Urothelium cell line (cell line): ENCODE results near the gene ISG15.
"Not testable (repeated sequence)": the region's sequence is repeated elsewhere in the genome, so short reads cannot be mapped to it uniquely, and the experiment has no call there.

Experiments
- DNase-seq: peaks from one replicate; pipeline ENCODE4 v3.0.0; 2011; ENCODE audit warnings: low spot score, mixed read lengths
- FAIRE-seq: peaks from 2 replicates; lab custom pipeline; 2011; peaks lifted over from hg19 to GRCh38; lab: Jason Lieb, UNC

Gene ISG15

DNA sequence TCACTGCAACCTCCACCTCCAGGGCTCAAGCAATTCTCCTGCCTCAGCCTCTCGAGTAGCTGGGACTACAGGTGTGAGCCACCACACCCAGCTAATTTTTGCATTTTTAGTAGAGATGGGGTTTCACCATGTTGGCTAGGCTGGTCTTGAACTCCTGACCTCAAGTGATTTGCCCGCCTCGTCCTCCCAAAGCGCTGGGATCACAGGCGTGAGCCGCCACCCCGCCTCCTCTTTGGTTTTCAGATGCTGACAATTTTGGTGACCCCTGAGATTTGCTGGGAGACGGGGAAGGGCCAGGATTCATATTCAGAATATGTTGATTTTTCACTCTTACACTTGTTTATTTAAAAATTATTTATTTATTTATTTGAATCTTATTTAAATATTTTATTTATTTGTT lies 3.2 kb upstream of the ISG15 start:
- FAIRE-seq, DNase-seq: not testable (repeated sequence)

DNA sequence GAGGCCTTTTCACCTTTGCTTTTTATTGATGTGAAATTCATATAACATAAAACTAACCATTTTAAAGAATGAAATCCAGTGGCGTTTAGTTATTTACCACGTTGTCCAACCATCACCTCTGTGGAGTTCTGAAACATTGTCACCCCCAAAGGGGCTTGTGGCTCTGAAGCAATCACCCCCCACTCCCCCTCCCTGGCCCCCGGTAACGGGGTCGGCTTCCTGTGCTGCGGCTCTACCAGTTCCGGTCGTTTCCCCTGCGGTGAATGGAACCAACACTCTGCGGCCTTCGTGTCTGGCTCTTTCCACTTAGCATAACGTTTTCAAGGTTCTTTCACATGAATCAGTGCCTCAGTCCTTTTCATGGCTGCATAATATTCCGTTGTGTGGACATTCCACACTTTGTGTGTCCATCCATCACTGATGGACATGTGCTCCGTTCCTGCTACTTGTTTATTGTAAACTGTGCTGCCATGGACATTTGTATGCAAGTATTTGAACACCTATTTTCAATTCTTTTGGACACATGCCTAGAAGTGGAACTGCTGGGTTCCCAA lies 1.8 kb upstream of the ISG15 start:
- no peak for FAIRE-seq
- DNase-seq, result no peak

DNA sequence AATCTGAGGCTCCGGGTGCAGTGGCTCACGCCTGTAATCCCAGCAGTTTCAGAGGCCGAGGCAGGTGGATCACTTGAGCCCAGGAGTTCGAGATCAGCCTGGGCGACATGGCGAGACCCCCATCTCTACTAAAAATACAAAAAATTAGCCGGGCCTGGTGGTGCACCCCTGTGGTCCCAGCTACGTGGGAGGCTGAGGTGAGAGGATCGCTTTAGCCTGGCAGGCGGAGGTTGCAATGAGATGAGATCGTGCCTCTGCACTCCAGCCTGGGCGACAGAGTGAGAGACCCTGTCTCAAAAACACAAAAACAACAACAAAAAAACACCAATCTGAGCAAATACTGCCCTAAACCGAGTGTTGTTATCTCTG lies 577 bp upstream of the ISG15 start:
- DNase-seq, FAIRE-seq: not testable (repeated sequence)

DNA sequence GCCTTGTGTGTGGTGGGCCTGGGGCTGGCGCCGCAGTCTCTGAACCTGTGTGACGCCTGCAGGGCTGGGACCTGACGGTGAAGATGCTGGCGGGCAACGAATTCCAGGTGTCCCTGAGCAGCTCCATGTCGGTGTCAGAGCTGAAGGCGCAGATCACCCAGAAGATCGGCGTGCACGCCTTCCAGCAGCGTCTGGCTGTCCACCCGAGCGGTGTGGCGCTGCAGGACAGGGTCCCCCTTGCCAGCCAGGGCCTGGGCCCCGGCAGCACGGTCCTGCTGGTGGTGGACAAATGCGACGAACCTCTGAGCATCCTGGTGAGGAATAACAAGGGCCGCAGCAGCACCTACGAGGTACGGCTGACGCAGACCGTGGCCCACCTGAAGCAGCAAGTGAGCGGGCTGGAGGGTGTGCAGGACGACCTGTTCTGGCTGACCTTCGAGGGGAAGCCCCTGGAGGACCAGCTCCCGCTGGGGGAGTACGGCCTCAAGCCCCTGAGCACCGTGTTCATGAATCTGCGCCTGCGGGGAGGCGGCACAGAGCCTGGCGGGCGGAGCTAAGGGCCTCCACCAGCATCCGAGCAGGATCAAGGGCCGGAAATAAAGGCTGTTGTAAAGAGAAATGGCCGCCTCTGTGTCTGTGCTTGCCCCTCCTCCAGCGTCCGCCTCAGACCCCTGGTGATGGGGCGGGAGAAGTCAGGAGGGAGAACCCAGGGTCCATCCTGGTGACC lies 788 bp downstream of the ISG15 start:
- FAIRE-seq, result no peak
- DNase-seq, result no peak

DNA sequence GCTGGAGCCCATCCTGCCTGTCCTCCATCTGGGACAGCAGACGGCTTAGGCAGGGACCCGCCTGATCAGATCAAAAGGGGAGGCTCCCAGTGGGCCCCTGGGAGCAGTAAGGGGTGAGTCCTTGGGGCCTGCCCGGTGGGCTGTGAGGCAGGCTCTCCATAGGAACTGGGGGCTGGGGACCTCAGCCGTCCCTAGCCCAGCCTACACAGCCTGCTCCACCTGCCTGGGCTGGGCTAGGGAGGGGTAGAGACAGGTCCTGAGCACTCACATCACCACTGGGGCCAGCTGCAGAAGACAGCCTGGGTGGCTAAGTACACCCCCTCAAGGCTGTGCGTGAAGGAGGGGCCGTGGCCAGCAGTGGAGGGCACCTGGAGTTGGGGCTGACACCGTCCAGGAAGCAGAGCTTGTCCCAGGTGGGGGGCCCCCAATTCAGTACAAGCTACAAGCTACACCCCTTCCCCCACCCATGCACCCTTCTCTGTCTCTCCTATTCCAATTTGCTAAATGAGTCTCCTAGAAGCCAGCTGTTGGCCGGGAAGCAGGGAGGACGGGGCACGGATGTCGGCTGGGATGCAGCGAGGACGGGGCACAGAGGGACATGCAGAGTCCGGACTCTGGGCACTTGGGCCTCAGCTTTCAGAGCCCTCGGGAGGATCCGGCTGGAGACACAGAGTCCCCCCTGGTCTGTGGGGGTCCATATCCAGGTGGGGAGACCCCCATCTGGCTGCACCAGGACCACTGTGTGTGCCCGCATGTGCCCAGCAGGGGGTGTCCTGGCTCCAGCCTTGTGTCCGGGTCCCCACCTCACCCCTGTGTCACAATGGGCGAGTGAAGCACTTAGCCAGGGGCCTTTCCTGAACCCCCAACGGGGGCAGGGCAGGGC lies 1.7 kb downstream of the ISG15 start:
- FAIRE-seq (no peak), DNase-seq (no peak)

DNA sequence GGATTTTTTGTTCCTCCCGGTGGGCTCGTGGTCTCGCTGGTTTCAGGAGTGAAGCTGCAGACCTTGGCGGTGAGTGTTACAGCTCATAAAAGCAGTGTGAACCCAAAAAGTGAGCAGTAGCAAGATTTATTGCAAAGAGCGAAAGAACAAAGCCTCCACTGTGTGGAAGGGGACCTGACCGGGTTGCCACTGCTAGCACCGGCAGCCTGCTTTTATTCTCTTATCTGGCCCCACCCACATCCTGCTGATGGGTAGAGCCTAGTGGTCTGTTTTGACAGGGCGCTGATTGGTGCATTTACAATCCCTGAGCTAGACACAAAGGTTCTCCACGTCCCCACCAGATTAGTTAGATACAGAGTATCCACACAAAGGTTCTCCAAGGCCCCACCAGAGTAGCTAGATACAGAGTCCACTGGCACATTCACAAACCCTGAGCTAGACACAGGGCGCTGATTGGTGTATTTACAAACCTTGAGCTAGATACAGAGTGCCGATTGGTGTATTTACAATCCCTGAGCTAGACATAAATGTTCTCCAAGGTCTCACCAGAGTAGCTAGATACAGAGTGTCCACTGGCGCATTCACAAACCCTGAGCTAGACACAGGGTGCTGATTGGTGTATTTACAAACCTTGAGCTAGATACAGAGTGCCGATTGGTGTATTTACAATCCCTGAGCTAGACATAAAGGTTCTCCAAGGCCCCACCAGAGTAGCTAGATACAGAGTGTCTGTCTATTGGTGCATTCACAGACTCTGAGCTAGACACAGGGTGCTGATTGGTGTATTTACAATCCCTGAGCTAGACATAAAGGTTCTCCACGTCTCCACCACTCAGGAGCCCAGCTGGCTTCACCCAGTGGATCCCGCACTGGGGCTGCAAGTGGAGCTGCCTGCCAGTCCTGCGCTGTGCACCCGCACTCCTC lies 4.4 kb downstream of the ISG15 start:
- DNase-seq, FAIRE-seq: not testable (repeated sequence)

DNA sequence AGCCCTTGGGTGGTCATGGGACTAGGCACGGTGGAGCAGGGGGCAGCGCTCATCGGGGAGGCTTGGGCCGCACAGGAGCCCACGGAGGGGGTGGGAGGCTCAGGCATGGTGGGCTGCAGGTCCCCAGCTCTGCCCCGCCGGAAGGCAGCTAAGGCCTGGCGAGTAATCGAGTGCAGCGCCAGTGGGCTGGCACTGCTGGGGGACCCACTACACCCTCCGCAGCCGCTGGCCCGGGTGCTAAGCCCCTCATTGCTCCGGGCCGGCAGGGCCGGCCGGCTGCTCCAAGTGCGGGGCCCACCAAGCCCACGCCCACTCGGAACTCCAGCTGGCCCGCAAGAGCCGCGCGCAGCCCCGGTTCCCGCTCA lies 5.0 kb downstream of the ISG15 start:
- not testable (repeated sequence) for FAIRE-seq

DNA sequence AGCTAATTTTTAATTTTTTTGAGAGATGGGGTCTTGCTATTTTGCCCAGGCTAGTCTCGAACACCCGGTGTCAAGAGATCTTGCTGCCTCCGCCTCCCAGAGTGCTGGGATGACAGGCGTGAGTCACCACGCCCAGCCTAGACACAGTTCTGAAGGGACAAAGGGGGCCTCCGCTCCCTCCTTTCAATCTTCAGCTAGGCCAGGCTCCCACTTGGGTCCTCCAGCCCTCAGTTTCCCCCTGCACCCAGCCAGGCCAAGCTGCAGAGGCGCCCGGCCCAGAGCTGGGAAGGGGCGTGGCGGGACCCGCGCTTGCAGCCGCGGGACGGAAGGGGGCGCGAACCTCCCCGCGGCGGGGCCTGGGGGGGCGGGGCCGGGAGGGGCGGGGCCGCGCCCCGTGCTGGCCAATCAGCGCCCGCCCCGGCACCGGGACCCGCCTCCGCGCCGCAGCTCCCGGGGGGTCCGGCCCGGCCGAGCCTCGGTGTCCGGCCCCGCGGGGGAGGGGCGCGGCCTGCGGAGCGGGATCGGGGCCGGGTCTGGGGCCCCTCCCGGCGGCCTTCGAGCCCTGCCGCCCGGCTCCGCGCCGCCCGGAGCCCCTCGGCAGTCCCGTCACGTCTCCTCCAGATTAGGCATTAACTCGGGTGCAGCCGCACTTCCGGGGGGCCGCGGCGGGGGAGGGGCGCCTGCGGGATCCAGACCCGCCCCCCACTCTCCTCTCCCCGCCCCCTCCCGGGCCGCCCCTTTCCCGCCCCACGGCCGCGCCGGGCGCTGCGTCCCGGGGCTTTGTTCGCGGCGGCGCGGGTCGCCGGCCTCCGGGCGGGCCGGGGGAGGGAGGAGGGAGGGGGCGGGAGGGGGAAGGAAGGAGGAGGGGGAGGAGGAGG lies 6.1 kb downstream of the ISG15 start:
- FAIRE-seq, result no peak
- DNase-seq, result peak; percentile 94

More for the DNA sequence above, 5.0 kb downstream of the ISG15 start:
- not testable (repeated sequence) for DNase-seq

DNA sequence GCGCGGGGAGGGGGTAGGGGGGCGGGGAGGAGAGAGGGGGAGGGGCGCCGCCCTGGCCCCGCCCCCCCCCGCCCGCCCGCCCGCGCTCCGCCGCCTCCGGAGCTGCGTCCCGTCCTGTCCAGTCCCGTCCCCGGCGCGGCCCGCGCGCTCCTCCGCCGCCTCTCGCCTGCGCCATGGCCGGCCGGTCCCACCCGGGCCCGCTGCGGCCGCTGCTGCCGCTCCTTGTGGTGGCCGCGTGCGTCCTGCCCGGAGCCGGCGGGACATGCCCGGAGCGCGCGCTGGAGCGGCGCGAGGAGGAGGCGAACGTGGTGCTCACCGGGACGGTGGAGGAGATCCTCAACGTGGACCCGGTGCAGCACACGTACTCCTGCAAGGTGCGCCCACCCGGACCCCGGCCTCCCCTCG lies 6.7 kb downstream of the ISG15 start, which contains the start of gene AGRN:
Gene AGRN, plus strand, starts transcription at position 121 of the 405 bp plus-strand sequence. Its CDS starts 53 bp downstream, at position 174.
- DNase-seq, result no peak
- FAIRE-seq, result no peak

DNA sequence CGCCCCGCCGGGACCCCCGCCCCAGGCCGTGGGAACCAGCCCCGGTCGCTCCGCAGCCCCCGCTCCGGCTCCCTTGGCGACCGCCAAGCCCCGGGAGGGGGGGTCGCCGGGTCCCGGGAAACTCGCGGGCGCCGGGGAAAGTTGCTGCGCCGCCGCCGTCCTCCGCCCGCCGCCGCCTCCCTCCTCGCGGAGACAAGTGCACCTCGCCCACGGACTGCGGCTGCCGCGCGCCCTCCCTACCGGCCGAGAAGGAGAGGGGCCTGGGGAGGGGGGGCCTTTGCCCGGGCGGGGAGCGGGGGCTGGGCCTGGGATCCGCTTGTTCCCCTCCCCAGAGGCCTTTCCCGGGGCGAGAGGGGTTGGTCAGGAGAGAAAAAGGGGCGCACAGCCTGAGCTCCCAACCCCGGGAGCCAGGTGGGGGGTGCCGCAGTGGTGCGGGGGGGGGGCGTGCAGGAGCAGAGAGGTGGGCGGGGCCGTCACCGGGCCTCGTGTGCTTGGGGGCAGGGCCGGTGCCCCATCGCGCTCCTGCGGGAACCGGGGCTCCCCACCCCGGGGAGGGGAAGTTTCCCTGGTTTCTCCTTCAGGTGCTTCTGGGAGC lies 7.2 kb downstream of the ISG15 start:
- peak; percentile 40 for DNase-seq
- no peak for FAIRE-seq

DNA sequence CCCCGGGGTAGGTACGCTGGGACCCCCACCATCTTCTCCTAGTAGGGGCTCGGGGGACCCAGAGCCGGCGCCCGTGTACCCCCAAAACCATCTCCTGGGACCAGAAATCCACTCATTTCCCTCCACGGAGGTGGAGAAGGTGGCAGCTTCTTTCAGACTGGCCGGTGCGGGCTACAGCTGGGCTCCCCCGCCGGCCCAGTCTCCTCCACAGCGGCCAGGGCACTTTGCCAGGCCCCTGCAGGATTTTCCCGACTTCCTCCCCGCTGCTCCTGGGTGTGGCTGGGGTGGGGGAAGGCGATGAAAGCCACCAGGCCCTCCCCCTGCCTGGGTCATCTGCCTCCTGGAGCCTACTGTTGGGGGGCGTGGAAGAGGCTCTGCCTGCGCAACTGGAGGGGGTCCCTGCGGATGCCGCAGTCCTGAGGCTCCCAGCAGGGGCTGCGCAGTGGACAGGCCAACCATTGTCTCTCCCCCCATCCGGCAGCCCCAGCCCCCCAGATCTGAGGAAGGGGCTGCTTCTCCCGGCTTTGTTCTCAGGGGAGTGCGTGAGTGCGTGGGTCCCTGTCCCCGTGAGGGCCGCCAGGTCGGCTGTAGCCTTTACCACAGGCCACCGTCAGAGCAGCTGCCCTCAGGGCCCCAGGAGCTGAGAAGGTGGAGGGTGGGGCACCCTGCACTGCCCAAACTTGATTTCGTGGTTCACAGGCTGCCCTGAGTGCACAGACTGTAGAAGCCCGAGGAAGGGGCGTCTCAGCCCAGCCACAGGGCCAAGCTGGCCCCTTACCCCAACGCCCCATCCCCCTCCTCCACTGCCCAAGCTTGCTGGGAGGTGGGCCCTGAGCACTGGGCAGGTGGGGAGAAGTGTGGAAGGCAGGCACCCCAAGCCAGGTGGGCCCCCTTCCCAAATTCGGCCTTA lies 8.0 kb downstream of the ISG15 start:
- DNase-seq, result peak; percentile 74

DNA sequence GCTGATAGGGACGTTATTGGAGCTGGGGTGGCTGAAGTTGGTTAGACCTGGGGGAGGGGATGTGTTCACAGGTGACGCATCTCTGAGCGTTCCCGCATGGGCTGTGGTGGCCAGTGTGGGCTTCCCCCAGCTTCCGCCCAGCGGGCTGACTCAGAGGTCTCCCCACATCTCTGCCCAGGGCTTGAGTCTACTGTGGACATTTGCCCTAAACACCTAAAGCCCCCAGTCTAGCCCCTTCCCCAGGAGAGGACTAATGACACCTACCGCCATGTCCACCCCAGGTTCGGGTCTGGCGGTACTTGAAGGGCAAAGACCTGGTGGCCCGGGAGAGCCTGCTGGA lies 8.6 kb downstream of the ISG15 start:
- FAIRE-seq (no peak), DNase-seq (peak; percentile 52)

More for the DNA sequence above, 8.0 kb downstream of the ISG15 start:
- FAIRE-seq, result no peak

DNA sequence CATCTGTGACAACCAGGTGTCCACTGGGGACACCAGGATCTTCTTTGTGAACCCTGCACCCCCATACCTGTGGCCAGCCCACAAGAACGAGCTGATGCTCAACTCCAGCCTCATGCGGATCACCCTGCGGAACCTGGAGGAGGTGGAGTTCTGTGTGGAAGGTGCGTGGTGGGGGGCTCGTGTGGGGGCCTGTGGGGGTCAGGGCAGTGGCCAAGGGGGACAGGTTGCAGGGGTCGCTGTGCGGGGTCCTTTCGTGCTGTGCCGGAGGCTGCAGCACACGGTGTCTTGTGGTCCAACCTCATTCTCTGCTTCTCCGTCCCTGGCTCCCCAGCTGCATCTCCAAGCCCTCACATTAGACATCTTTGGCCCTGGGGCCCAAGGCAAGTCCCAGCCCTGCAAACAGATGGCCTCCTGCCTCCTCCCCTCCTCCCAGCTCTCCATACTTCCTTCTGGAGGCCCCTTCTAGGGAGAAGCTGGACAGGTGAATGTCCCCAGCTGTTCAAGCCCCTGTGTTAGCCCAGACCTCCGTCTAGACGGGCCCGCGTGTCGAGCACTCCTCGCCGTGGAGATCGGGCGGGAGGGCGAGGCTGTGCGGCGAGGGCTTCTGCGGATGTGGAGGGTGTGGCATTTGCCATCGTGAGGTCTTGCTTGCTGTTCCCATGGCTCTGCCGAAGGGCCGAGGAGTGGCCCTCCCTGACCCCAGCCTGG lies 9.2 kb downstream of the ISG15 start:
- FAIRE-seq (no peak), DNase-seq (no peak)

DNA sequence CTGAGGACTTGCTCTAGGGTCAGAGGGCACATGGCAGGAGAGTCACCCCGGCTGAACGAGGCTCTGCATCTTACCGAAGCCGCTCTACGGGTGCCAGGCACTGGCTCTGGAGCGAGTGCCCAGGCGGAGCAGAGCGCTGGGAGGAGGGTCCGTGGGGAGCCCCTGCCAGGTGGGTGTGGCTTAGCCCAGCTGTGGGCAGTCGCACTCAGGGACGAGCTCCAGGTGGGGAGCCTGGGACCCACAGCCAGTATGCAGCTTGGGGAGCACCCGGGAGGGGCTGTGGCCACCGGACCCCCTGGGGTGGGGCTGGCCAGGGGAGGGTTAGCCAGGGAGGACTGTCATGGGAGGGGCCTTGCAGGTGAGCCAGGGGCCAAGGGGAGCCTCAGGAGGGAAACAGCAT lies 10.4 kb downstream of the ISG15 start:
- DNase-seq (no peak), FAIRE-seq (no peak)

DNA sequence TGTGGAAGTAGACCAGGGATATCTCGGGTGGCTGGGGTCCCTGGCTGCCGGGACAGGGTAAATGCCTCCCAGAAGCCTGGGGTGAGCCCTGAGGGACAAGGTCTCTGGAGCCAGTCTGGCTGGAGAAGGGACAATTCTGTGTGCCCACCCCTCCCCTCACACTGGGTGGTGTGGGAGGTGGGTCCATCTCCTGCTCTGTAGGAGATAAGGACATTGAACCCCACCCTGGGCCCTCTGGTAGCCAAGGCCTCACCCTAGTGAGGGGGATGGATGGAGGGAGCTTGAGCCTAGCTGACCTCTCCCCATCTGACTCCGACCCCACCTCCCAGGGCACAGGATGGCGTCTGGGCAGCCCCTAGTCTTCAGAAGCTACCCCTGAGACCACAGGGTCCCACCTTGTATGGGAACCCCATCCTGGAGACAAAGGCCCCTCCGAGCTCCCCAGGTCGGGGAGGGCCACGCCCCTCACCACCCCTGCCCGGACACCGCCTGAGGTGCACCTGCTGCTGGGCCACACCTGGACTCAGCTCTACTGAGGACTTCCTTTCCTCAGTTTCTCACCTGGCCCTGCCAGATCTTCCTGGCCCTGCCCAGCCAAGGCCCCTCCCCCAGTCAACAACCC lies 11.0 kb downstream of the ISG15 start:
- no peak for FAIRE-seq
- DNase-seq, result no peak

DNA sequence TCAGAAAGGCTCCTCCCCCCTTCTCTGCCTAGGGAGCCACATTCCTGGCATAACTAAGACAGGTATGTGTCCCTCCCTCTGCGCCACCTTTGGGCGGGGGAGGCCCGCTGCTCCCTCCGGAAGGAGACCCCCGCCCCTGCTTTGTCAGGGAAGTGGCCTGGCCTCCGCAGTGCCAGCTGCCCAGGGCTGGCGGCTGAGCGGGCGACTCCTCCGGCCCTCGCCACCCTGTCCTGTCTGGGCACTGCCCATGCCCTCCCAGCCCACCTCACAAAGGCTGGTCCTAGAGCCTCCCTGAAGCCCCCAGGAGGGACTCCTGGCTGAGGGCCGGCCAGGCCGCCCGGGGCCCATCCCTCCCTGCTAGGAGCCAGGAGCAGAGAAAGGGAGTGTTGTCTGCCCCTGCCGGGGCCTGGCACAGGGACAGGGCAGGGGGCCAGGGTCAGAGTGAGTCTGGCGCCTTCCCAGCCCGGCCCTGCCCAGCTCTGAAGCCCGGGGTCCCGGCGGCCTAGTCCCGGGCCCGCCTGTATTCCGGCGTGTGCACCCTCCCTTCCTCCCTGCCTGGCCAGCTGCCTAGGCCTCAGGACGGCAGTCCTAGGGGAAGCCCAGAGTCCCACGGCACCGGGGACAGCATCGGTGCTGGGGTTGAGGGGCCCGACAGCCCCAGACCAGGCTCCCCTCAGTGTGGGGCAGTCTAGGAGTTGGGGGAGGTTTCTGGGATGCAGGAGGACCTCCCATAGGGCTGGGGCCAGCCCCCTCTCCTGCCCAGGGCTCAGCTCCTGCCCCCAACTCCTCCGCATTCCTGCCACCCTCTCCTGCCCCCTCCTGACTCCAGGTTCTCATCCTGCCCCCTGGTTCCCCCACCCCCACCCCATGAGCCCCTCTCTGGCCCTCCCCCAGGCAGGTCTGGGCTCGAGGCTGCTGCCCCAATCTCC lies 11.7 kb downstream of the ISG15 start:
- FAIRE-seq (peak; percentile 59), DNase-seq (peak; percentile 80)
